ENCODE results near the gene GORAB.

The GORAB gene

DNA sequence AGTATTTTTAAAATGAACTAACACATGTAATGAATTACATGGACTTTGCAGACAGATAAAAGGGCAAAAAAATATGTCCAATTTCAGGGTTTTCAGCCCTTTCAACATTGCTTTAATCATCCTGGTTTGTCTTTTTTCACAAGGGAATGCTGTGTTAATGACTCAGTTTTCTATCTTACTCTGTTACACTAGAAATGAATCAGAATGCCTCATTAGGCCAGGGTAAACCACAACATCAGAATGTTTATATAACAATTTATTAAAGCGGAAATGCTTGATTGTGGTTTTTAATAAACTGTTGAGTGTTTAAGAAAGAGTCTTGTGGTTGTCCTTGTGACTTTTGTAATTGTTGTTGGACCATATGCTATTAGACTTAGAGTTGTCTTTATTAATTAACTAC is 13.5 kb downstream of the GORAB start:
- TF ChIP-seq, protein P1, sequence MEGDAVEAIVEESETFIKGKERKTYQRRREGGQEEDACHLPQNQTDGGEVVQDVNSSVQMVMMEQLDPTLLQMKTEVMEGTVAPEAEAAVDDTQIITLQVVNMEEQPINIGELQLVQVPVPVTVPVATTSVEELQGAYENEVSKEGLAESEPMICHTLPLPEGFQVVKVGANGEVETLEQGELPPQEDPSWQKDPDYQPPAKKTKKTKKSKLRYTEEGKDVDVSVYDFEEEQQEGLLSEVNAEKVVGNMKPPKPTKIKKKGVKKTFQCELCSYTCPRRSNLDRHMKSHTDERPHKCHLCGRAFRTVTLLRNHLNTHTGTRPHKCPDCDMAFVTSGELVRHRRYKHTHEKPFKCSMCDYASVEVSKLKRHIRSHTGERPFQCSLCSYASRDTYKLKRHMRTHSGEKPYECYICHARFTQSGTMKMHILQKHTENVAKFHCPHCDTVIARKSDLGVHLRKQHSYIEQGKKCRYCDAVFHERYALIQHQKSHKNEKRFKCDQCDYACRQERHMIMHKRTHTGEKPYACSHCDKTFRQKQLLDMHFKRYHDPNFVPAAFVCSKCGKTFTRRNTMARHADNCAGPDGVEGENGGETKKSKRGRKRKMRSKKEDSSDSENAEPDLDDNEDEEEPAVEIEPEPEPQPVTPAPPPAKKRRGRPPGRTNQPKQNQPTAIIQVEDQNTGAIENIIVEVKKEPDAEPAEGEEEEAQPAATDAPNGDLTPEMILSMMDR (IDR thresholded peaks at IDR 0.05; ENCODE audit: extremely low read depth, insufficient read depth, missing control alignments), result no peak
- in situ Hi-C loops (cut with MboI; ENCODE audit: low pct_unique_long_range_greater_than_20kb, low sequenced_read_pairs, unreplicated experiment), result loop anchor here (25.0 kb wide), 1 partner anchor 633 kb away; no protein-coding TSS in a partner anchor
- DNase-seq (ENCODE audit: low spot score), result no peak

DNA sequence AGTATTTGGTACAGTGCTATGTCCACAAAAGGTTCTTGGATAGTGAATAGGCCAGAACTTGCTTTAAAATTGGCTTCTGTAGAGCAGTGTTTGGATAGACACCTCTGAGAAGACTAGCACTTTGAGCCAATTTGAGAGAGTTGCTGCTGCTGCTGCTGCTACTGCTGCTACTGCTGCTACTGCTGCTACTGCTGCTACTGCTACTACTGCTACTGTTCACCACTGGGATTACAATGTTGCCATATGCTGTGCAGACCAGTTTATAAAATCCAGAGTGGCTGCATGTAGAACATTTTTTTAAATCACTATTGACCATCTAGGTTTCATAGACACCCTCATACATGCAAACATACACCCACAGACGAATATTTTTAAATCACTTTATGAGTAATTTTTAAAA is 15.3 kb downstream of the GORAB start:
- DNase-seq (ENCODE audit: low spot score), result no peak
- in situ Hi-C loops (cut with MboI; ENCODE audit: low pct_unique_long_range_greater_than_20kb, low sequenced_read_pairs, unreplicated experiment), result loop anchor here (25.0 kb wide), 1 partner anchor 635 kb away; no protein-coding TSS in a partner anchor
- TF ChIP-seq, protein P1 (IDR thresholded peaks at IDR 0.05; ENCODE audit: extremely low read depth, insufficient read depth, missing control alignments), result no peak

DNA sequence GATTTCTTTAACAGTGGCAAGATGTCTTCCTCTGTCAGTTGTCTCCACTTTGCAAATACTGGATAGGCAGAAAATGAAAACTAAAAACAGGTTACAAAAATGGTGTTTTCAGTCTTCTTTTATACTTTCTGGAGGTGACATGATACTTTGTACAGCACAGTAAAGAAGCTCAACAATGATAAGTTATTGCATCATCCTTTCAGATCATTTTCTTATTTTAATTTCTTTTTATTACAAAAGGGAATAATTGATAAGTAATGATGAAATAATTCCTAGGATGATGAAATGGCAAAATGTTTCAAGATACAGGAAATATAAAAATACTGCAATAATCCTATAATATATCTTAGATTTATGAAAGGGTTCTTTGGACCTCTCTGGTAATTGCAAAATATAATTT is 16.5 kb downstream of the GORAB start:
- in situ Hi-C loops (cut with MboI; ENCODE audit: low pct_unique_long_range_greater_than_20kb, low sequenced_read_pairs, unreplicated experiment), result loop anchor here (25.0 kb wide), 1 partner anchor 636 kb away; no protein-coding TSS in a partner anchor
- TF ChIP-seq, protein P1 (IDR thresholded peaks at IDR 0.05; ENCODE audit: extremely low read depth, insufficient read depth, missing control alignments), result no peak
- DNase-seq (ENCODE audit: low spot score), result no peak

DNA sequence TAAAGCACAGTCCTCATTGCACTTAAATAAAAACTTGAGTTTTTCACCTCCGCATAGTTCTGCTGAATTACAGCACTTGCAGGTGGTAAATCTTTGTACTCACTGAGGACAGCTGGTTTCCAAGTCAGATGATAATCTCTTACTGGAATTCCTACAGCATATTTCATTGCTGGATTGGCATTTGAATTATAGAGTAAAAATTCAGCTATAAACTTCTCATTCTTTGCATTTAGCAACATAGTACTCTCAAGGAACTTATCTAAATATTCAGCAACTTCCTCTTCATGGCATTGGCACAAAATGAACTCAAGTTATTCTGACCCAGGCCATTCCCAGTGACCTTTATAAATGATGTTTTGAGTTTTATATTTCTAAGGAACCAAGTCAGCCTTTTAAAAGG is 23.4 kb downstream of the GORAB start:
- TF ChIP-seq, protein P1 (IDR thresholded peaks at IDR 0.05; ENCODE audit: extremely low read depth, insufficient read depth, missing control alignments), result no peak
- no peak for DNase-seq (ENCODE audit: low spot score)
- in situ Hi-C loops (cut with MboI; ENCODE audit: low pct_unique_long_range_greater_than_20kb, low sequenced_read_pairs, unreplicated experiment), result no loop called here

DNA sequence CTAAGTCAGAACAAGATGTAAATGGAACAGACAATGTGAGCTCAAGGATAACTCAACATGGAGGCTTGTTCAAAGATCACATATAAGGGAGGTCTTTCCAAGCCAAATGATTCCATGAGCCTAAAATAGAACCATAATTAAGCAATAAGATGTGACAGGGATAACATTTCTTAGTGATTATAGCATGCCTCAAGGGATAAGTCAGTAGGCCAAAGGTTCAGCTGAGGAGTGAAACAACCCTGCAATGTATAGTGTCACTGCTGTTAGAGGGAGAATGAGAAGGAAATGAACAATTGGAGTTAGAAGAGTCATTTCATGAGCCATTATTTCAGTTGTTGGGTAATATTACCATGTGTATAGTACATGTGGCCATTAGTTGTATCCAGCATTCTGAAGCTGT is 25.0 kb downstream of the GORAB start:
- no peak for DNase-seq (ENCODE audit: low spot score)
- TF ChIP-seq, protein P1 (IDR thresholded peaks at IDR 0.05; ENCODE audit: extremely low read depth, insufficient read depth, missing control alignments), result no peak
- in situ Hi-C loops (cut with MboI; ENCODE audit: low pct_unique_long_range_greater_than_20kb, low sequenced_read_pairs, unreplicated experiment), result no loop called here

DNA sequence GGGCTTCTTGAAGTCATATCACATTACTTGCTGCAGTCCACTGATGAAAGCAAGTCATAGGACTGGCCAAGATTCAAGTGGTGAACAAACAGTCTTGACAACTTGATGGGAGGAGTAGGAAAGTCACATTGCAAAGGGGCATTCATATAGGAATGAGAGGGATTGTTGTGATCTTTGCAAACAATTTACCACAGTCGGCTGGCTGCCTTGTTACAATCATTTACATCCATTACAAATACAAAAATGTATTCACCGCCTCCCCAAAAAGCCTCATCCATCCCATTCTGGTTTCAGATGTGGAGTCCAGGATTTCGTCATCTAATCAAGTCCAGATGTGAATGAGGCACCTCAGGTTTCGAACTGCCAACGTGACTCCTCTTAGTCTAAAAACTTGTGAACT is 26.8 kb downstream of the GORAB start:
- no peak for DNase-seq (ENCODE audit: low spot score)
- TF ChIP-seq, protein P1 (IDR thresholded peaks at IDR 0.05; ENCODE audit: extremely low read depth, insufficient read depth, missing control alignments), result no peak
- in situ Hi-C loops (cut with MboI; ENCODE audit: low pct_unique_long_range_greater_than_20kb, low sequenced_read_pairs, unreplicated experiment), result no loop called here

DNA sequence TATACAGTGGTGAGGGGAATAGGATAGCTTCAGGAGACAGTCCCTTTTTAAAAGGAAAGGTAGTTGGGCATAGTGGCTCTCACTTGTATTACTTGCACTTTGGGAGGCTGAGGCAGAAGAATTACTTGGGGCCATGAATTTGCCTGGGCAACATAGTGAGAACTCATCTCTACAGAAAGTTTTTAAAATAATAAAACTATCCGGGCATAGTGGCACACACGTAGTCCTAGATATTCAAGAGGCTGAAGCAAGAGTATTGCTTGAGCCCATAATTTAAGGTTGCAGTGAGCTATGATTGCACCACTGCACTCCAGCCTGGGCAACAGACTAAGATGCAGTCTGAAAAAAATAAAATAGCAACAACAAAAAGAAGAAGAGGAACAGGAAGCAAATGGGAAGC is 27.2 kb downstream of the GORAB start:
- TF ChIP-seq, protein P1 (IDR thresholded peaks at IDR 0.05; ENCODE audit: extremely low read depth, insufficient read depth, missing control alignments), result no peak
- DNase-seq (ENCODE audit: low spot score), result no peak
- in situ Hi-C loops (cut with MboI; ENCODE audit: low pct_unique_long_range_greater_than_20kb, low sequenced_read_pairs, unreplicated experiment), result no loop called here

All from GM13977 (cell line).